ENCODE results near the gene PPP2R5C. TPM values are rescaled to one million over a fixed set of nuclear protein-coding genes. Genes with fewer than 3 reads are reported as not detected.
A peak's percentile ranks its signal among the peaks of the same experiment; 100 is the strongest.

The PPP2R5C gene
- total RNA-seq, 1 donor from 2014 or later: 125 TPM

DNA sequence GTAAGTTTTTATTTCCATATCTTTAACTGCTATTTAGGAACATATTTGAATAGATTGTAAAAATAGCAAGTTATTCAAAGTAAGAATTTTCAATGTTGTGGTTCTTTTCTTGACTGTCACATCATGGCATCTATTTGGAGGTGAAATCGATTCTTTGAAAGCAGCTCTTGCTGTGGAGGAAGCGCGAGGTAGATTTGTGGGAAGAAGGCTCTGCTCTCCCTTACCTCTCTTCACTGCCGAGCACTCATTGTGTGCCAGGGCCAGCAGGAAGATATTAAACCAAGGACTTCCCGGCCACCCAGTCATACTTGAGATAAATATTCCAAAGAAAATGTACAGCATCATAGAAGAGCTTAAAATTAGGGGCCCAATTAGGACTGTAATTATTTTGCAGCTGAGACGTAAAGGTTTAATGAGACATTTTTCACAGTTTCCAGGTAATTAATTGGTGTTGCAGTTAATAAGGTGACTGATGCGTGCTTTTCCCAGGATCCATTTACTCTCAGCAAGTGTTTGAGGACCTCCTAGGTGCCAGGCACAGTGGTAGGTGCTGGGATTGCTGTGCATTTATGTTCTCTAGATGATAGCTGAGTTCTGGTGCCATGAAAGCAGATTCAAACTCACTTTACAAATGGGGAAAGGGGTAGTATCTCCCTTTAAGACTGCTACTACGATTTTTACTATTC lies 113.7 kb downstream of the PPP2R5C start:
- Mint-ChIP-seq H3K4me1 (peaks cover 31% of the 10 kb centered on the region), H3K27ac (peak overlapping the region; percentile 83), H3K27me3 (ENCODE audit: low read depth) (no peaks in the 10 kb centered on the region), H3K9me3 (no peaks in the 10 kb centered on the region), H3K4me3 (no peak overlapping the region), H3K36me3 (no peaks in the 10 kb centered on the region)
- no peak for DNase-seq (ENCODE audit: low spot score in 2 of 2, unreplicated experiment in 2 of 2)
- TF ChIP-seq, protein P1, sequence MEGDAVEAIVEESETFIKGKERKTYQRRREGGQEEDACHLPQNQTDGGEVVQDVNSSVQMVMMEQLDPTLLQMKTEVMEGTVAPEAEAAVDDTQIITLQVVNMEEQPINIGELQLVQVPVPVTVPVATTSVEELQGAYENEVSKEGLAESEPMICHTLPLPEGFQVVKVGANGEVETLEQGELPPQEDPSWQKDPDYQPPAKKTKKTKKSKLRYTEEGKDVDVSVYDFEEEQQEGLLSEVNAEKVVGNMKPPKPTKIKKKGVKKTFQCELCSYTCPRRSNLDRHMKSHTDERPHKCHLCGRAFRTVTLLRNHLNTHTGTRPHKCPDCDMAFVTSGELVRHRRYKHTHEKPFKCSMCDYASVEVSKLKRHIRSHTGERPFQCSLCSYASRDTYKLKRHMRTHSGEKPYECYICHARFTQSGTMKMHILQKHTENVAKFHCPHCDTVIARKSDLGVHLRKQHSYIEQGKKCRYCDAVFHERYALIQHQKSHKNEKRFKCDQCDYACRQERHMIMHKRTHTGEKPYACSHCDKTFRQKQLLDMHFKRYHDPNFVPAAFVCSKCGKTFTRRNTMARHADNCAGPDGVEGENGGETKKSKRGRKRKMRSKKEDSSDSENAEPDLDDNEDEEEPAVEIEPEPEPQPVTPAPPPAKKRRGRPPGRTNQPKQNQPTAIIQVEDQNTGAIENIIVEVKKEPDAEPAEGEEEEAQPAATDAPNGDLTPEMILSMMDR (IDR thresholded peaks at IDR 0.05; ENCODE audit: unreplicated experiment): no peak

DNA sequence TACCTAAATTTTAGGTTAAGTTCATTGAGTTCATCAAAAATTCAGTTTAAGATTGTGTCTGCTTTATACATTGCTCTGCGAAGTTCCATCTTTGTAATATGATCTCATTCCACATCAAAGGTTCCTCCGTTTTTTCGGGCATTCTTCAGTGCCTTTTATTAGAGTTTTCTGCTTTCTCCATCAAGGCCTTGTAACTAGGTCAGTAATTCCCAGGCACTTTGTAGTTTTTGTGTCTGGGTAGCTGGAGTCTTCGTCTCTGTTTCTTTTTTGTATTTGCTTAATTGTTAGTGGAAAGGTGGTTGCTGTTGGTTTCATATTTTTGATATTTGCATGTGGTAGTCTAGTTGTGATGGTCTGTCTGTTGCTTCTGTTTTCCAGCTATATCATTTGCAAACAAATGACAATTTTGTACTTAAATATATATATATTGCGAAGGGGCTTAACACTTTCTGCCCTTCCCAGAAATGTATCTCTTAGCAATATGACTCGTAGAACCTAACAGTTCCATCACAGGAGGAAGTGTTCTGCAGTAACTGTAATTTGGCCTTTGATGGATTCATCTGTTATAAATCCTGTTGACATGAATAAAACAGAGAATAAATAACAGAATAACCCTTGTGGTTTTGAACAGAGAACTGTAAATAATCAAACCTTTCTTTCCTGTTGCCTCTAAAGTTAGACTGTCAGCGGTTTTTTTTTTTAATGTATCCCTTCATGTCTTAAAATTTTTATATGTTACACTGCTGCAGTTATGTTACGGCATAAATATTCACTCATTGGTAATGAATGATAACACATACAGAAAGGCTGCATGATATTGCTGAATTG lies 114.4 kb downstream of the PPP2R5C start:
- Mint-ChIP-seq H3K4me1 (peaks cover 31% of the 10 kb centered on the region), H3K36me3 (no peaks in the 10 kb centered on the region), H3K27ac (peak overlapping the region; percentile 91), H3K9me3 (no peaks in the 10 kb centered on the region), H3K27me3 (ENCODE audit: low read depth) (no peaks in the 10 kb centered on the region), H3K4me3 (no peak overlapping the region)
- no peak for DNase-seq (ENCODE audit: low spot score in 2 of 2, unreplicated experiment in 2 of 2)
- TF ChIP-seq, protein P1 (IDR thresholded peaks at IDR 0.05; ENCODE audit: unreplicated experiment): no peak

DNA sequence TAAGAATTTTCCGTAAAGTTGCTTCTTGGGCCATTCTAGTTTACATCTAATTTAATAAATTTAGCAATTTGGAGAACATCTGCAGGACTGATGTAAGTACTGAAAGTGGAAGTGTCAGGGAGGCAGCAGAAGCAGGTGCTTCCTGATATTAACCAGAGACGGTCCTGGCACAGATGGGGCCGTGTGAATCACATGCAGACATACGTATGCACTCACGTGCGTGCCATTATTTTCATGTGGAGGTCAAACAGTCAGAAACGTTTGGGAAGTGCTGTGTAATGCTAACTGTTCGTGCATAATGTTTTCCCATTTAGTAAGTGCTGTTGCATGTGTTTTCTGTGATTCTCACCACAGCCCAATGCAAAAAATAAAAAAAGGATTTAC lies 115.0 kb downstream of the PPP2R5C start:
- Mint-ChIP-seq H3K27ac (peak overlapping the region; percentile 91), H3K4me3 (no peak overlapping the region), H3K27me3 (ENCODE audit: low read depth) (no peaks in the 10 kb centered on the region), H3K4me1 (peaks cover 31% of the 10 kb centered on the region), H3K9me3 (no peaks in the 10 kb centered on the region), H3K36me3 (no peaks in the 10 kb centered on the region)
- no peak for DNase-seq (ENCODE audit: low spot score in 2 of 2, unreplicated experiment in 2 of 2)
- TF ChIP-seq, protein P1 (IDR thresholded peaks at IDR 0.05; ENCODE audit: unreplicated experiment): no peak

DNA sequence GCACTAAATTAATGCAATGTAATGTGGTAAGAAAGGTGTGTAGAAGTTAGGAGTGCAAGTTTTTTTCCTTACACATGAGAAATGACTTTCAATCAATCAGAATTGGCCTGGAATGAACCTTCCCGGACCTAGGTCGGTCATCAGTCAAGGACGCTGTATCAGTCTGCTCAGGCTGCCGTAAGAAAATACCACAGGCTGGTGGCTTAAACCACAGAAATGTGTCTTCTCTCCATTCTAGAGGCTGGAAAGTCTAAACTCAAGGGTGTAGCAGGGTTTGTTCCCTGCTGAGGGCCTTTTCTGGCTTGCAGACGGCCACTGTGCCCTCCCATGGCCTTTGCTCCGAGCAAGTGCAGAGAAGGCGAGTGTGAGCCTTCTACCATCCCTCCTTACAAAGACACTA lies 116.3 kb downstream of the PPP2R5C start:
- Mint-ChIP-seq H3K27ac (peak overlapping the region; percentile 75), H3K4me3 (no peak overlapping the region), H3K36me3 (peaks cover 6% of the 10 kb centered on the region)

DNA sequence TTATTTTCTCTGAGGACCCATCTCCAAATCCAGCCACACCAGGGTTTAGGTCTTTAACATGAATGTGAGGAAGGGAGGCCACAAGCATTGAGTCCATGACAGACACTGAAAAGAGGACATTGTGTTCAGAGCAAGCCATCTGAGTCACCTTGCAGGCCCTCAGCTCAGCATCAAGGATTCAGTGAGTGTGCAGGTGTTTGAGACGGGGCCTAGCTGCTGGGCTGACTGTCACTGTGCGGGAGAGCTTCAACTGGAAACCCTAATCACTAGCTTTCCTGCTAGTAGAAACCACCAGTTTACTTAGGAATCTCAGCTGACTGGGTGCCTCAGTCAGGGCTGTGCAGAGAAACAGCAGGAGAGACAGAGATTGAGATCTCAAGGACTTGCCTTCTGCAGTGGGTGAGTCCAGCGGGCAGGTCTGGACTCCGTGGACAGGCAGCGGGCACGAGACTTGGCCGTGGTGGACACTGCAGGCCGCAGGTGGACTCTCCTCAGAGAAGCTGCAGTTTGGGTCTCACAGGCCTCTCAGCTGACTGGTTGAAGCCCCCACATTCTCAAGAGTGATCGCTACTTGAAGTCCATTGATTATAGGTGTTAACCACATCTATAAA lies 116.8 kb downstream of the PPP2R5C start:
- H3K9me3 Mint-ChIP-seq: no peaks in the 10 kb centered on the region
- H3K36me3 Mint-ChIP-seq: peaks cover 9% of the 10 kb centered on the region
- no peak overlapping the region for H3K4me3 Mint-ChIP-seq
- DNase-seq (ENCODE audit: low spot score in 2 of 2, unreplicated experiment in 2 of 2): no peak
- H3K27ac Mint-ChIP-seq: peak overlapping the region; percentile 75
- TF ChIP-seq, protein P1 (IDR thresholded peaks at IDR 0.05; ENCODE audit: unreplicated experiment): no peak
- no peaks in the 10 kb centered on the region for H3K27me3 Mint-ChIP-seq (ENCODE audit: low read depth)
- H3K4me1 Mint-ChIP-seq: peaks cover 31% of the 10 kb centered on the region

More for the DNA sequence above, 116.3 kb downstream of the PPP2R5C start:
- Mint-ChIP-seq H3K4me1 (peaks cover 31% of the 10 kb centered on the region), H3K9me3 (no peaks in the 10 kb centered on the region), H3K27me3 (ENCODE audit: low read depth) (no peaks in the 10 kb centered on the region)
- TF ChIP-seq, protein P1 (IDR thresholded peaks at IDR 0.05; ENCODE audit: unreplicated experiment): no peak
- no peak for DNase-seq (ENCODE audit: low spot score in 2 of 2, unreplicated experiment in 2 of 2)
